Hepatocyte (in vitro differentiated cells): ENCODE data around the gene CCT6B. TPM values are rescaled to one million over a fixed set of nuclear protein-coding genes. Genes with fewer than 3 reads are reported as not detected.
"Not testable (repeated sequence)": the region's sequence is repeated elsewhere in the genome, so short reads cannot be mapped to it uniquely, and the experiment has no call there.

Experiments
- DNase-seq: peaks from one replicate; pipeline ENCODE4 v3.0.0-alpha.2; 2016; ENCODE audit warnings: low spot score
- H2AFZ ChIP-seq: fragments of 200-600 bp; sonication (generic); 2 replicates; pipeline ENCODE4 v1.6.0; 2016; ENCODE audit warnings: antibody characterized with exemption, mild to moderate bottlenecking
- H3K27ac ChIP-seq: fragments of 200-600 bp; sonication (generic); 2 replicates; pipeline ENCODE4 v1.5.1; 2016; ENCODE audit warnings: mild to moderate bottlenecking
- H3K27me3 ChIP-seq: fragments of 200-600 bp; sonication (generic); 2 replicates; pipeline ENCODE4 v1.6.1; 2016
- H3K36me3 ChIP-seq: fragments of 200-600 bp; sonication (generic); replicated peaks from 2 replicates; pipeline ENCODE4 v1.5.1; 2016; ENCODE audit warnings: low read depth; ENCODE audit not compliant: insufficient read depth
- H3K4me1 ChIP-seq: fragments of 200-600 bp; sonication (generic); 2 replicates; pipeline ENCODE4 v1.5.1; 2016; ENCODE audit warnings: mild to moderate bottlenecking, moderate library complexity; ENCODE audit not compliant: insufficient read depth
- H3K4me2 ChIP-seq: fragments of 200-600 bp; sonication (generic); 2 replicates; pipeline ENCODE4 v1.6.0; 2016
- H3K4me3 ChIP-seq: fragments of 200-600 bp; sonication (generic); 2 replicates; pipeline ENCODE4 v1.5.1; 2016; ENCODE audit warnings: mild to moderate bottlenecking
- H3K79me2 ChIP-seq: fragments of 200-600 bp; sonication (generic); 2 replicates; pipeline ENCODE4 v1.6.0; 2017; ENCODE audit warnings: mild to moderate bottlenecking
- H3K9me2 ChIP-seq: fragments of 200-600 bp; sonication (generic); replicated peaks from 2 replicates; pipeline ENCODE4 v1.6.0; 2017; ENCODE audit warnings: mild to moderate bottlenecking; ENCODE audit not compliant: insufficient read depth
- H3K9me3 ChIP-seq: fragments of 200-600 bp; sonication (generic); 2 replicates; pipeline ENCODE4 v1.5.1; 2016; ENCODE audit warnings: low read depth, mild to moderate bottlenecking
- H4K20me1 ChIP-seq: fragments of 200-600 bp; sonication (generic); 2 replicates; pipeline ENCODE4 v1.6.0; 2016; ENCODE audit warnings: mild to moderate bottlenecking; ENCODE audit not compliant: insufficient read depth, poor library complexity, severe bottlenecking
- CTCF ChIP-seq: fragments of 200-600 bp; sonication (generic); IDR thresholded peaks from 2 replicates; pipeline ENCODE4 v1.5.1; 2016; ENCODE audit warnings: antibody characterized with exemption, mild to moderate bottlenecking; ENCODE audit not compliant: poor library complexity
- EZH2 ChIP-seq: fragments of 200-600 bp; sonication (generic); IDR thresholded peaks from 2 replicates; pipeline ENCODE4 v1.6.1; 2016; ENCODE audit warnings: antibody characterized with exemption, mild to moderate bottlenecking, borderline replicate concordance
- EZH2phosphoT487 ChIP-seq: fragments of 200-600 bp; sonication (generic); IDR thresholded peaks from one replicate; pipeline ENCODE4 v1.6.1; 2018; ENCODE audit warnings: antibody characterized with exemption, mild to moderate bottlenecking, low read depth, moderate library complexity; ENCODE audit not compliant: unreplicated experiment, severe bottlenecking
- WGBS: methylation state at CpG from one replicate; pipeline ENCODE4 v1.1.6; 2016; ENCODE audit warnings: low lambda C conversion rate; ENCODE audit errors: missing lambda C conversion rate; 5-methylcytosine and 5-hydroxymethylcytosine counted together
- polyA plus RNA-seq: library from polyadenylated mRNA; unstranded; fragments of >200 nt; fragmentation: Nextera tagmentation; extraction: Ambion mirVana; gene quantifications from 2 replicates; pipeline ENCODE4 v1.2.1, GENCODE V29; 2016
- total RNA-seq: library from RNA; depleted of rRNA; stranded (reverse); fragments of >200 nt; gene quantifications from 2 replicates; pipeline ENCODE4 v1.2.3, GENCODE V29; 2014

The CCT6B gene
- total and polyA plus RNA-seq, 2 experiments from 2014 or later, result 1.7 to 2.6 TPM

- Histone ChIP-seq H3K27ac (no peak overlapping the region), H3K36me3 (no peaks in the 10 kb centered on the region), H3K9me3 (no peaks in the 10 kb centered on the region), H3K79me2 (no peaks in the 10 kb centered on the region), H2AFZ (no peak overlapping the region), H3K4me2 (no peak overlapping the region), H3K27me3 (no peaks in the 10 kb centered on the region), H4K20me1 (no peaks in the 10 kb centered on the region), H3K9me2 (no peaks in the 10 kb centered on the region), H3K4me3 (no peak overlapping the region), H3K4me1 (peaks cover 7% of the 10 kb centered on the region)
- TF ChIP-seq CTCF (no peak), EZH2phosphoT487 (no peak), EZH2 (no peak)
- 69% methylated on average over 3 of the region's 3 CpGs for WGBS
- DNase-seq, result no peak
These were observed 13.8 kb upstream of the CCT6B start for GRCh38 chr17:34974794-34975785.

GRCh38 chr17:34974179-34974578 lies 12.9 kb upstream of the CCT6B start:
- H3K36me3 ChIP-seq, result no peaks in the 10 kb centered on the region
- no peaks in the 10 kb centered on the region for H3K79me2 ChIP-seq
- H3K9me2 ChIP-seq, result no peaks in the 10 kb centered on the region
- H4K20me1 ChIP-seq, result no peaks in the 10 kb centered on the region
- no peak overlapping the region for H3K4me3 ChIP-seq
- TF ChIP-seq CTCF (no peak), EZH2phosphoT487 (no peak), EZH2 (no peak)
- 26% methylated on average over 2 of the region's 2 CpGs for WGBS
- H2AFZ ChIP-seq, result no peak overlapping the region
- H3K4me2 ChIP-seq, result no peak overlapping the region
- H3K27ac ChIP-seq, result no peak overlapping the region
- DNase-seq, result no peak
- no peaks in the 10 kb centered on the region for H3K9me3 ChIP-seq
- no peaks in the 10 kb centered on the region for H3K27me3 ChIP-seq
- peaks cover under 1% of the 10 kb centered on the region for H3K4me1 ChIP-seq

- WGBS, result 57% methylated on average over 1 of the region's 1 CpG
- Histone ChIP-seq H3K9me3 (no peaks in the 10 kb centered on the region), H3K27me3 (no peaks in the 10 kb centered on the region), H2AFZ (no peak overlapping the region), H4K20me1 (no peaks in the 10 kb centered on the region), H3K9me2 (no peaks in the 10 kb centered on the region), H3K4me3 (no peak overlapping the region), H3K27ac (no peak overlapping the region), H3K36me3 (no peaks in the 10 kb centered on the region), H3K79me2 (peaks cover 19% of the 10 kb centered on the region), H3K4me2 (no peak overlapping the region), H3K4me1 (peaks cover 11% of the 10 kb centered on the region)
- DNase-seq, result no peak
- TF ChIP-seq EZH2, result no peak
- no peak for TF ChIP-seq CTCF
- TF ChIP-seq EZH2phosphoT487, result no peak
These were observed 2.8 kb downstream of the CCT6B start for GRCh38 chr17:34958438-34958837.

- not testable (repeated sequence) for H3K4me1 ChIP-seq, H4K20me1 ChIP-seq, H3K79me2 ChIP-seq, H3K27me3 ChIP-seq, H2AFZ ChIP-seq, H3K9me3 ChIP-seq, H3K9me2 ChIP-seq, DNase-seq, H3K4me2 ChIP-seq, H3K27ac ChIP-seq, H3K4me3 ChIP-seq, H3K36me3 ChIP-seq
- 80% methylated on average over 4 of the region's 4 CpGs for WGBS
These were observed 10.5 kb downstream of the CCT6B start for GRCh38 chr17:34950780-34951179.
